Pancreas (tissue), 10 donors: Measurements from ENCODE around the gene ADAMTS19. TPM values are rescaled to one million over a fixed set of nuclear protein-coding genes. Genes with fewer than 3 reads are reported as not detected.
"Not testable (repeated sequence)": the region's sequence is repeated elsewhere in the genome, so short reads cannot be mapped to it uniquely, and the experiment has no call there.

Experiments used
- ATAC-seq, 4 donors: fragments of 200-7000 bp; cut with Tn5 transposase; one replicate each; pipeline versions ENCODE4 v1.8.0 to v1.9.1; 2020; ENCODE audit warnings: mild to moderate bottlenecking in 4 of 4, moderate library complexity in 4 of 4
- DNase-seq, 6 donors: peaks; one replicate each; pipeline ENCODE4 v3.0.0-alpha.2; 2020
- FAIRE-seq: peaks from 2 replicates; lab custom pipeline; 2012; peaks lifted over from hg19 to GRCh38; lab: Jason Lieb, UNC
- H3K27ac ChIP-seq, 4 donors: fragments of 200-600 bp; sonication (generic); 1 replicate in 3 of 4; 2 replicates in 1 of 4; pipeline versions ENCODE4 v1.5.0 to v1.8.0; 2020
- H3K27me3 ChIP-seq, 4 donors: fragments of 200-600 bp; one replicate each; pipeline ENCODE4 v1.8.0; 2021
- H3K36me3 ChIP-seq, 3 donors: fragments of 200-600 bp; sonication (generic) in 1 of 3; one replicate each; pipeline versions ENCODE4 v1.5.0 to v1.8.0; 2020 to 2021
- H3K4me1 ChIP-seq, 3 donors: fragments of 200-600 bp; one replicate each; pipeline ENCODE4 v1.8.0; 2021
- H3K4me3 ChIP-seq, 4 donors: fragments of 200-600 bp; sonication (generic) in 2 of 4; one replicate each; pipeline versions ENCODE4 v1.5.0 to v1.8.0; 2020 to 2021
- H3K9me3 ChIP-seq, 4 donors: fragments of 200-600 bp; one replicate each; pipeline ENCODE4 v1.8.0; 2021
- WGBS, 2 donors: extraction: QIAGEN DNeasy Blood & Tissue Kit; methylation state at CpG; one replicate each; pipeline ENCODE4 v1.1.7; 2013; 5-methylcytosine and 5-hydroxymethylcytosine counted together
- intact Hi-C, 3 donors: fragments of 100-400 bp; cut with DNase I; formaldehyde crosslinking; loops; one replicate each; pipeline versions ENCODE4 v1.11.1 to v1.14.2; 2022
- polyA plus RNA-seq, 2 donors: library from polyadenylated mRNA; stranded (reverse); fragments of 200-250 nt; gene quantifications; one replicate each; pipeline ENCODE4 v1.2.3, GENCODE V29; 2013
- total RNA-seq, 6 donors: library from RNA; stranded (reverse); fragmentation: NEBNext Ultra II Directional in 4 of 6; extraction: Animal tissue kit (Norgen Biotek cat#: 25700) in 4 of 6; gene quantifications; one replicate each; pipeline versions ENCODE4 v1.2.1 to v1.2.4, GENCODE V29; 2021 to 2023
- TF ChIP-seq, protein P1 (sequence below), 4 donors: fragments of 200-600 bp; sonication (generic) in 3 of 4; IDR thresholded peaks; one replicate each; pipeline versions ENCODE4 v1.5.0 to v1.8.0; 2021; ENCODE audit warnings: antibody characterized with exemption in 4 of 4
- donor health status: healthy with polysubstance abuse.
- donor health status: DM: no; HTN: no; CAD: no; lungs with moderate emphysema.
- donor health status: DM: no; HTN: no; CAD: no.
- donor health status: control.
- donor health status: control.
- donor health status: Bipolar disorder and iron deficiency.
- donor health status: DM: yes; HTN: yes; CAD: no.
- donor health status: DM: no; HTN: no; CAD: no.
- donor health status: DM: no; HTN: no; CAD: no.
- donor health status: DM: yes; HTN: yes; CAD: no.

ADAMTS19 gene
- total and polyA plus RNA-seq, 8 donors, result 0.02 to 0.22 (median 0.08) TPM; not detected in 1

DNA sequence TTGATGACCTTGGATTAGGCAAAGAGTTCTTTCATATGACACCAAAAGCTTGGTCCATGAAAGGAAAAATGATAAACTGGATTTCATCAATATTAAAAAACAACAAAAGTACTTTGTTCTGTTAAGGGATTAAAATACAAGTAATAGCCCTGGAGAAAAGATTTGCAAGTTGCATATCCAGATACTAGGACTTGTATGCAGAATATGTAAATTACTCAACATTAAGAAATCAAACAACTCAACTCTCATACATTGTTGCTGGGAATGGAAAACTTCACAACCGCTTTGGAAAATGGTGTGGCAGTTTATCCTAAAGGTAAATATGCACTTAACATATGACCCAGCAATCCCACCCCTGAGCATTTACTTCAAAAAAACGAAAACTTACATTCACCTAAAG is 112.0 kb downstream of the ADAMTS19 start:
- 60 to 69% methylated on average over 2 of the region's 2 CpGs for WGBS, 2 donors
- DNase-seq, result no peak
- no peak for ATAC-seq
- H3K9me3 ChIP-seq, result no peaks in the 10 kb centered on the region
- no peaks in the 10 kb centered on the region for H3K27me3 ChIP-seq
- no peak overlapping the region for H3K4me3 ChIP-seq
- H3K36me3 ChIP-seq, result no peaks in the 10 kb centered on the region
- FAIRE-seq, result no peak
- intact Hi-C loops, result no loop called here
- no peak overlapping the region for H3K27ac ChIP-seq
- TF ChIP-seq, protein P1, sequence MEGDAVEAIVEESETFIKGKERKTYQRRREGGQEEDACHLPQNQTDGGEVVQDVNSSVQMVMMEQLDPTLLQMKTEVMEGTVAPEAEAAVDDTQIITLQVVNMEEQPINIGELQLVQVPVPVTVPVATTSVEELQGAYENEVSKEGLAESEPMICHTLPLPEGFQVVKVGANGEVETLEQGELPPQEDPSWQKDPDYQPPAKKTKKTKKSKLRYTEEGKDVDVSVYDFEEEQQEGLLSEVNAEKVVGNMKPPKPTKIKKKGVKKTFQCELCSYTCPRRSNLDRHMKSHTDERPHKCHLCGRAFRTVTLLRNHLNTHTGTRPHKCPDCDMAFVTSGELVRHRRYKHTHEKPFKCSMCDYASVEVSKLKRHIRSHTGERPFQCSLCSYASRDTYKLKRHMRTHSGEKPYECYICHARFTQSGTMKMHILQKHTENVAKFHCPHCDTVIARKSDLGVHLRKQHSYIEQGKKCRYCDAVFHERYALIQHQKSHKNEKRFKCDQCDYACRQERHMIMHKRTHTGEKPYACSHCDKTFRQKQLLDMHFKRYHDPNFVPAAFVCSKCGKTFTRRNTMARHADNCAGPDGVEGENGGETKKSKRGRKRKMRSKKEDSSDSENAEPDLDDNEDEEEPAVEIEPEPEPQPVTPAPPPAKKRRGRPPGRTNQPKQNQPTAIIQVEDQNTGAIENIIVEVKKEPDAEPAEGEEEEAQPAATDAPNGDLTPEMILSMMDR (IDR thresholded peaks at IDR 0.05), result no peak
- no peaks in the 10 kb centered on the region for H3K4me1 ChIP-seq

DNA sequence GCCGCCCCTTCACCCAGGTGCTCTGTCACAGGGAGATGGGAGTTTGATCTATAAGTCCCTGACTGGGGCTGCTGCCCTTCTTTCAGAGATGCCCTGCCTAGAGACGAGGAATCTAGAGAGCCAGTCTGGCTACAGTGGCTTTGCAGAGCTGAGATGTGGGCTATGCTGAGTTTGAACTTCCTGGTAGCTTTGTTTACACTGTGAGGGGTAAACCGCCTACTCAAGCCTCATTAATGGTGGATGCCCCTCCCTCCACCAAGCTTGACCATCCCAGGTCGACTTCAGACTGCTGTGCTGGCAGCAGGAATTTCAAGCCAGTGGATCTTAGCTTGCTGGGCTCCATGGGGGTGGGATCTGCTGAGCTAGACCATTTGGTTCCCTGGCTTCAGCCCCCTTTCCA is 124.4 kb downstream of the ADAMTS19 start:
- H3K27me3 ChIP-seq, H3K9me3 ChIP-seq, H3K4me1 ChIP-seq, FAIRE-seq, intact Hi-C loops, H3K27ac ChIP-seq, H3K4me3 ChIP-seq, DNase-seq, H3K36me3 ChIP-seq, ATAC-seq: not testable (repeated sequence)
- WGBS, 2 donors, result 31% methylated on average over 4 of the region's 4 CpGs

DNA sequence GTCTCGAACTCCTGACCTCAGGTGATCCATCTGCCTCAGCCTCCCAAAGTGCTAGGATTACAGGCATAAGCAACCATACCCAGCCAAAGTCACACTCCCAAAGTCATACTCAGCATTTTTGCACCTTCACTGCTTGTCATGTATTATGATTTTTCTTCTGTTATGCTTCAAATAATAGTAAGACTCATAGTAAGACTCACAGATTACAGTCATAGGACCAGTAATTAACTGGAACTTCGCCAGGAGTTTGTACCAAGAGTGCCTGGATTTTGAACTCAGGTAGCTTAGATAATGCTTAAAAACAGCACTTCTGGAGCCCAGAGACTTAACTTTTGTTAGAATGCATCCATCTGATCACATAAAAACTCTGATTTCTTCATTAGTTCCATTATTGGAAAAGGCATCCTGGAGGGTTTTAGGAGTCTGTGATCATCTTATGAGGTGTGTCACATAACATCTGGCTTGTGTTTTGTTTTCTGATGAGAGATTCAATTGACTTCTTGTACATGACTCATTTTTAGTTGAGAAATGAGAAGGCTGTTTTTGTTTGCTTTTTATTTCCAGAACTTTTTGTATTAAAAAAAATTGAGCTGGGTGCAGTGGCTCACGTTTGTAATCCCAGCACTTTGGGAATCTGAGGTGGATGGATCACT is 131.5 kb downstream of the ADAMTS19 start:
- intact Hi-C loops, result no loop called here

DNA sequence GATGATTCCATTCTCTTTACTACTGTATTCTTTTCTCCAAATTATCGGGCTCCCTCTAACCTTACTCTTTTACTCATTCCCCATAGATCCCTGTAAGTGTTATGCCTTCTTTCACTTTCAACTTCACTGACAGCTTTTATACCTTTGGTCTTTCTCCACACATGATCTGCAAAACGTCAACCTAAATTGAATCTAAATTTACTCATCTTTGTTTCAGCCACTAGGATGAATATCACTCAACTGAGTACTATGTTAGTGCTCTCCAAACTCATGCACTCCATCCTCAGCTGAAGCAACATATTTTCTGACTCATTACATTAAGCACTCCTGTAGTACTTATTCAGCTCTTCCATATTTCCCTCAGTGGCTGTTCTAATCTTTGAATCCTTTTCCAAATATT is 133.4 kb downstream of the ADAMTS19 start:
- H3K4me3 ChIP-seq, result no peak overlapping the region
- intact Hi-C loops, result no loop called here
- H3K9me3 ChIP-seq, result no peaks in the 10 kb centered on the region
- no peaks in the 10 kb centered on the region for H3K27me3 ChIP-seq
- ATAC-seq (no peak), FAIRE-seq (no peak), DNase-seq (no peak)
- H3K36me3 ChIP-seq, result no peaks in the 10 kb centered on the region
- no peak overlapping the region for H3K27ac ChIP-seq
- TF ChIP-seq, protein P1 (IDR thresholded peaks at IDR 0.05), result no peak
- WGBS, 2 donors, result 57 to 60% methylated on average over 2 of the region's 2 CpGs
- no peaks in the 10 kb centered on the region for H3K4me1 ChIP-seq

More for the DNA sequence above, 131.5 kb downstream of the ADAMTS19 start:
- no peak overlapping the region for H3K4me3 ChIP-seq
- H3K27ac ChIP-seq, result no peak overlapping the region
- peaks cover 0 to 4% (median 0%) of the 10 kb centered on the region in 4 donors for H3K27me3 ChIP-seq
- no peaks in the 10 kb centered on the region for H3K9me3 ChIP-seq
- H3K4me1 ChIP-seq, result no peaks in the 10 kb centered on the region
- ATAC-seq, result no peak
- no peak for DNase-seq
- 37 to 57% methylated on average over 3 of the region's 3 CpGs for WGBS, 2 donors
- no peaks in the 10 kb centered on the region for H3K36me3 ChIP-seq
- no peak for FAIRE-seq
- TF ChIP-seq, protein P1 (IDR thresholded peaks at IDR 0.05), result no peak

DNA sequence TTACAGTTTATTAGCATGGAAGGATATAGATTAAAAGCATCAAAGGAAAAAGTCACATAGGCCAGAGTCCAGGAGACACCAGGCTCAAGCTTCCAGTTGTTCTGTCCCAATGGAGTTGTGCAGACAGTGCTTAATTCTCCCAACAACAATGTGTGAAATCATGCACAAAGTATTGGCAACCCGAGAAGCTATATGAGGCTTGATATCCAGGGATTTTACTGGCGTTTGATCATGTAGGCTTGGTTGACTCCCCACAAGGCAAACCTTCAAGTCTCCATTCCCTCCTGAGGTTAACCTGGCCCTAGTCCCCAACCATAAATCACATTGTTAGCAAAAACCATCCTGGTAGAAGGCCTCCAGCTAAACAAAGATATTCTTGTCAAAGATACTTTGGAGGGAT is 141.5 kb downstream of the ADAMTS19 start:
- intact Hi-C loops, result no loop called here
- ATAC-seq, result no peak
- TF ChIP-seq, protein P1 (IDR thresholded peaks at IDR 0.05), result no peak

More for the DNA sequence above, 141.5 kb downstream of the ADAMTS19 start:
- no peak overlapping the region for H3K4me3 ChIP-seq
- H3K4me1 ChIP-seq, result no peaks in the 10 kb centered on the region
- H3K27ac ChIP-seq, result no peak overlapping the region
- DNase-seq (no peak), FAIRE-seq (no peak)
- WGBS, 2 donors, result 76% methylated on average over 2 of the region's 2 CpGs
- no peaks in the 10 kb centered on the region for H3K27me3 ChIP-seq
- H3K9me3 ChIP-seq, result no peaks in the 10 kb centered on the region
- no peaks in the 10 kb centered on the region for H3K36me3 ChIP-seq
